Spleen (tissue), 11 donors: ENCODE results near the gene MX1. TPM values are rescaled to one million over a fixed set of nuclear protein-coding genes. Genes with fewer than 3 reads are reported as not detected.

Source experiments
- DNase-seq: peaks from one replicate; pipeline ENCODE4 v3.0.0-alpha.2; 2020
- H3K27ac ChIP-seq, 8 donors: fragments of 200-600 bp; sonication (generic) in 7 of 8; 1 replicate in 4 of 8; 2 replicates in 4 of 8; pipeline versions ENCODE4 v1.5.0 to v1.8.0; 2016 to 2021; ENCODE audit warnings: inconsistent platforms in 4 of 8, mild to moderate bottlenecking in 4 of 8, moderate library complexity in 1 of 8
- H3K27me3 ChIP-seq, 7 donors: fragments of 200-600 bp; sonication (generic) in 6 of 7; replicated peaks in 1 of 7; 1 replicate in 4 of 7; 2 replicates in 3 of 7; pipeline versions ENCODE4 v1.5.0 to v1.8.0; 2016 to 2021; ENCODE audit warnings: inconsistent platforms in 3 of 7, mild to moderate bottlenecking in 1 of 7
- H3K36me3 ChIP-seq, 6 donors: fragments of 200-600 bp; sonication (generic) in 5 of 6; 1 replicate in 4 of 6; 2 replicates in 2 of 6; pipeline versions ENCODE4 v1.5.0 to v1.8.0; 2016 to 2021; ENCODE audit warnings: inconsistent platforms in 2 of 6
- H3K4me1 ChIP-seq, 6 donors: fragments of 200-600 bp; sonication (generic) in 5 of 6; 1 replicate in 3 of 6; 2 replicates in 3 of 6; pipeline versions ENCODE4 v1.5.0 to v1.8.0; 2016 to 2021; ENCODE audit warnings: inconsistent platforms in 3 of 6
- H3K4me3 ChIP-seq, 8 donors: fragments of 200-600 bp; sonication (generic) in 7 of 8; 1 replicate in 4 of 8; 2 replicates in 4 of 8; pipeline versions ENCODE4 v1.5.0 to v1.8.0; 2016 to 2021; ENCODE audit warnings: inconsistent platforms in 4 of 8, mild to moderate bottlenecking in 4 of 8, moderate library complexity in 2 of 8
- H3K9me3 ChIP-seq, 8 donors: fragments of 200-600 bp; sonication (generic) in 7 of 8; 1 replicate in 4 of 8; 2 replicates in 4 of 8; pipeline versions ENCODE4 v1.5.0 to v1.8.0; 2016 to 2021; ENCODE audit warnings: inconsistent platforms in 4 of 8
- POLR2A ChIP-seq, 3 donors: fragments of 450-650 bp; IDR thresholded peaks; one replicate each; pipeline ENCODE4 v1.5.1; 2017; ENCODE audit warnings: antibody characterized with exemption in 3 of 3, mild to moderate bottlenecking in 1 of 3
- POLR2AphosphoS5 ChIP-seq, 3 donors: sonication (generic); formaldehyde crosslinking; IDR thresholded peaks; one replicate each; pipeline ENCODE4 v1.5.1; 2017; ENCODE audit warnings: antibody characterized with exemption in 3 of 3
- whole genome bisulfite sequencing, 5 donors: extraction: QIAGEN DNeasy Blood & Tissue Kit in 3 of 5; methylation state at CpG; one replicate each; pipeline versions ENCODE4 v1.1.5 to v1.1.7; 2013 to 2018; 5-methylcytosine and 5-hydroxymethylcytosine counted together
- intact Hi-C: fragments of 100-400 bp; cut with DNase I; formaldehyde crosslinking; loops from one replicate; pipeline ENCODE4 v1.15.0; 2023; ENCODE audit warnings: low total_unique reads
- polyA plus RNA-seq, 3 donors: library from polyadenylated mRNA; stranded (reverse); fragments of 200-250 nt; gene quantifications; one replicate each; pipeline ENCODE4 v1.2.1, GENCODE V29; 2013
- total RNA-seq, 7 donors: library from RNA; depleted of rRNA in 3 of 7; stranded (reverse); fragments of >200 nt in 3 of 7; fragmentation: NEBNext Ultra II Directional in 4 of 7; extraction: Animal tissue kit (Norgen Biotek cat#: 25700) in 4 of 7; gene quantifications; one replicate each; pipeline versions ENCODE4 v1.1.0 to v1.2.1, GENCODE V29; 2016 to 2021
- TF ChIP-seq, protein P1 (sequence below), 11 experiments: fragments of 200-600 bp in 7 of 11; fragments of 450-650 bp in 4 of 11; sonication (generic) in 4 of 11; IDR thresholded peaks in 8 of 11; conservative IDR thresholded peaks in 3 of 11; 1 replicate in 7 of 11; 2 replicates in 4 of 11; pipeline versions ENCODE4 v1.4.0 to v1.8.0; 2016 to 2021; ENCODE audit warnings: antibody characterized with exemption in 11 of 11, inconsistent platforms in 4 of 11, mild to moderate bottlenecking in 1 of 11
- donor health status: healthy with polysubstance abuse.
- donor health status: DM: no; HTN: no; CAD: no; lungs with moderate emphysema.
- donor health status: DM: no; HTN: no; CAD: no.
- donor health status: Bipolar disorder and iron deficiency.
- donor health status: healthy.
- donor health status: DM: no; HTN: no; CAD: no.
- donor health status: DM: yes; HTN: yes; CAD: no.

MX1 gene
- total and polyA plus RNA-seq, 10 donors, result 32.8 to 148 (median 90.1) TPM

DNA sequence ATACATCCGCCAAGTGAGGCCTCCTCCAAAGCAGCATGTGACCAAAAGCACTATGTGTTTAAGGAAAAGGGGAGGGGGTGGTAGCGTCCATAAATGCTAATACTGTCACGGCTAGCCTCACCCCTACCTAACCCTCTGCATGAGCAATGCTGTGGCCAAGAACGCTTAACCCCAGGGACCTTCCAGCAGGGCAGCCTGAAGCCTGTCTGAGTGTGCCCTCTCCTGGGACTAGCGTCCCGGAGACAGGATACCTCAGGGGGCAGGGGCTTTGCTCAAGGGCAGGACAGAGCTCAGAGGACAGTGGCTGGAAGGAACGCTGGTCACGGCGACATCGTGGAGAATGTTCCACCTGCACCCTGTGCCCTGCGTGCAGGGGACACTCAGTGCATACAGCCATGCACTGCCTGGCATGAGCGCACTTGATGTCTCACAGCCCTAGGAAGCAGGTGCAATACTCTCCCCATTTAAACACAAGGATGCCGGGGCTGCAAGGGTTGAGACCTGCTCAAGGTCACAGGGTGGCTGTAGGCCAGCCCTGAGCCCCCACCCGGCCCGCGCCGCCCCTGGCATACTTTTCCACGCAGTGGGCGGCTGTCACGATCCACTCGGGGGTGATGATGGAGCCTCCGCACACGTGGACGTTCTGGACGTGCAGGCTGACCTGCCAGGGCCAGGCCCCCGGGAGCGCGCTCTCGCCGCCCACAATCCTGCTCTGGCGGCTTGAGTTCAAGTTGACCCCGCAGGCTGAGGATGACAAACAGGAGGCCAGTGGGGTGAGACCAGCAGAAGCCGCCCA lies 46.9 kb downstream of the MX1 start:
- Histone ChIP-seq H3K36me3 (no peaks in the 10 kb centered on the region), H3K27ac (no peak overlapping the region), H3K27me3 (peaks cover 0 to 63% (median 0%) of the 10 kb centered on the region in 7 donors), H3K4me1 (no peaks in the 10 kb centered on the region), H3K4me3 (no peak overlapping the region), H3K9me3 (no peaks in the 10 kb centered on the region)
- DNase-seq, result peak; percentile 49
- WGBS, 5 donors, result 79 to 95% (median 86%) methylated on average over 17 to 33 of the region's 33 CpGs
- TF ChIP-seq, protein P1, sequence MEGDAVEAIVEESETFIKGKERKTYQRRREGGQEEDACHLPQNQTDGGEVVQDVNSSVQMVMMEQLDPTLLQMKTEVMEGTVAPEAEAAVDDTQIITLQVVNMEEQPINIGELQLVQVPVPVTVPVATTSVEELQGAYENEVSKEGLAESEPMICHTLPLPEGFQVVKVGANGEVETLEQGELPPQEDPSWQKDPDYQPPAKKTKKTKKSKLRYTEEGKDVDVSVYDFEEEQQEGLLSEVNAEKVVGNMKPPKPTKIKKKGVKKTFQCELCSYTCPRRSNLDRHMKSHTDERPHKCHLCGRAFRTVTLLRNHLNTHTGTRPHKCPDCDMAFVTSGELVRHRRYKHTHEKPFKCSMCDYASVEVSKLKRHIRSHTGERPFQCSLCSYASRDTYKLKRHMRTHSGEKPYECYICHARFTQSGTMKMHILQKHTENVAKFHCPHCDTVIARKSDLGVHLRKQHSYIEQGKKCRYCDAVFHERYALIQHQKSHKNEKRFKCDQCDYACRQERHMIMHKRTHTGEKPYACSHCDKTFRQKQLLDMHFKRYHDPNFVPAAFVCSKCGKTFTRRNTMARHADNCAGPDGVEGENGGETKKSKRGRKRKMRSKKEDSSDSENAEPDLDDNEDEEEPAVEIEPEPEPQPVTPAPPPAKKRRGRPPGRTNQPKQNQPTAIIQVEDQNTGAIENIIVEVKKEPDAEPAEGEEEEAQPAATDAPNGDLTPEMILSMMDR (IDR thresholded peaks at IDR 0.05 in 8 of 11, conservative IDR thresholded peaks at IDR 0.05 in 3 of 11), result no peak
- TF ChIP-seq POLR2A (IDR thresholded peaks at IDR 0.05) (no peak), POLR2AphosphoS5 (IDR thresholded peaks at IDR 0.05) (no peak)
- intact Hi-C loops, result no loop called here

DNA sequence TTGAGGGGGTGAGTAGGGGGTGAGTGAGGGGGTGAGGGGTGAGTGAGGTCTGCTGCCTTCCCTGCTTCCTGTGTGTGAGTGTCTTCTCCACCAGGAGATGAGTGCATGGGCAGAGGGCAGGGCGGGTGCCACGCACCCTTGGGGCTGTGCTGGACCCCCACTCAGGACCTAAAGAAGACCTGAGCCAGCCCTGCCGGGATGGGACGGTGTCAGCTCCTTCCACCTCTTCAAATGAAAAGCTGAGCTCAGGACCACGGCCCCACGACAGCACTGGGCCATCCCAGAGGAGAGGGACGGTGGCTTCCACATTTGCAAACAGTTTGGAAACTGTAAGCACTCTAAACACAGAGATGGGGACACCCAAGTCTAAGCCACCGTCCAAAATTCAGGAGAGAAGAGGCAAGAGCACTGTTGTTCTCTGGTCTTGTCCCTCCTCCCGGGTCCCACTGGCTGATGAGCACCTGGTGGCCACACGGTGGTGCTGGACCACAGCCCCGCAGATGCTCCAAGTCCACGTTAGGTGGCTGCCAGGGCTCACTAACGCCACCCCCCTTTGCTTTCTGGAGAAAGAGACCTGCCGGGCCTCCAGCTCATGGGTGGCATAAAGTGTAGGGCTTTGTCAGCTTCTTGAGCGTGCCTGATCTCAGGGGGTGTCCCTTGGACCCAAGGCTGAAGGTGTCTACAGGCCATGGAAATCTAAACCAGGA lies 49.8 kb downstream of the MX1 start:
- peak; percentile 74 for DNase-seq
- H3K4me1 ChIP-seq, result no peaks in the 10 kb centered on the region
- 69 to 88% (median 80%) methylated on average over 12 to 15 of the region's 15 CpGs for WGBS, 5 donors
- H3K27ac ChIP-seq, result no peak overlapping the region
- no peak overlapping the region for H3K4me3 ChIP-seq
- no peaks in the 10 kb centered on the region for H3K36me3 ChIP-seq
- TF ChIP-seq, protein P1 (IDR thresholded peaks at IDR 0.05 in 8 of 11, conservative IDR thresholded peaks at IDR 0.05 in 3 of 11), result no peak
- TF ChIP-seq POLR2AphosphoS5 (IDR thresholded peaks at IDR 0.05), result no peak
- no peak for TF ChIP-seq POLR2A (IDR thresholded peaks at IDR 0.05)
- peaks cover 0 to 54% (median 0%) of the 10 kb centered on the region in 7 donors for H3K27me3 ChIP-seq
- no peaks in the 10 kb centered on the region for H3K9me3 ChIP-seq
- intact Hi-C loops, result no loop called here

GRCh38 chr21:41477641-41478318 lies 51.7 kb downstream of the MX1 start:
- TF ChIP-seq POLR2AphosphoS5 (IDR thresholded peaks at IDR 0.05), result no peak
- no peak for TF ChIP-seq POLR2A (IDR thresholded peaks at IDR 0.05)
- TF ChIP-seq, protein P1 (IDR thresholded peaks at IDR 0.05 in 8 of 11, conservative IDR thresholded peaks at IDR 0.05 in 3 of 11), result no peak
- Histone ChIP-seq H3K9me3 (no peaks in the 10 kb centered on the region), H3K27me3 (peaks cover 0 to 36% (median 0%) of the 10 kb centered on the region in 7 donors), H3K4me3 (no peak overlapping the region), H3K36me3 (no peaks in the 10 kb centered on the region), H3K27ac (no peak overlapping the region), H3K4me1 (no peaks in the 10 kb centered on the region)
- DNase-seq, result peak; percentile 41
- intact Hi-C loops, result no loop called here
- 19 to 45% (median 39%) methylated on average over 11 to 15 of the region's 15 CpGs for WGBS, 5 donors
